UCSD-AML1 (cell line): ENCODE measurements around the gene RHOBTB1.
"Not testable (repeated sequence)": the region's sequence is repeated elsewhere in the genome, so short reads cannot be mapped to it uniquely, and the experiment has no call there.

Experiments
- DNase-seq: peaks from one replicate; lab custom pipeline; 2025; ENCODE audit not compliant: unreplicated experiment; lab: John Stamatoyannopoulos, UW

The RHOBTB1 gene

DNA sequence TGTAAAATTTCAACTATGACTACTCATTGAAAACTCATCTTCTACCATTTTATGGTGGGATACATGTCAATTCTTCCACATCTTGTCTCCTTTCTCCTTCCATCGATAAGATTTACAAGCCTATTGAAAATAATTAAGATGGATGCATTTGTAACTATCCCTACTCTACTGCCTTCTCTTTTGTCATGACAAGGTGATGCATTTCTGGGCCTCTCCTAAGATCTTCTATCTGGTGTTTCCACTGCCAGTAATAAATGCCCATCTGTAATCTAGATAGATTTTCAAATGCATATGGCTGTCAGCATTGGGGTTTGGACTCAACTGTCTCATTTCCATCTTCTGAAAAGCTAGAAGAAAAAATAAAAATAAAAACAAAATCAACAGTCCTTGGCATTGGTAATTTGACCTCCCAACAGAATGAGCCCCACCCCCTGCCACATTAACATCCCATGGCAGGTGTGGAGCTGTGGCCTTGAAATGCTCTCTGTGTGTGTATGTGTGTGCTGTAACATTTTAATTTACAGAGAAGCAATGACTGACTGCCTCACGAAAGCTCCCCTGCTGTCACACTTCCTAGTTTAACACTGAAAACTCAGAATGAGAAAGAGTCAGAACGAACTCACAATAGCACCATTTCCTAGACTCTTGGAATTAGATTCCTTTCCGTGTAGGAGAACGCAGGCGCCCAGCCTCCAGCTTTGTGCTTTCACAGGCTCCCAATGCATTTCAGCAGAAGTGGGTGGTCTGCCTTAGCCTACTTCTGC lies 74.2 kb downstream of the RHOBTB1 start:
- DNase-seq = no peak

DNA sequence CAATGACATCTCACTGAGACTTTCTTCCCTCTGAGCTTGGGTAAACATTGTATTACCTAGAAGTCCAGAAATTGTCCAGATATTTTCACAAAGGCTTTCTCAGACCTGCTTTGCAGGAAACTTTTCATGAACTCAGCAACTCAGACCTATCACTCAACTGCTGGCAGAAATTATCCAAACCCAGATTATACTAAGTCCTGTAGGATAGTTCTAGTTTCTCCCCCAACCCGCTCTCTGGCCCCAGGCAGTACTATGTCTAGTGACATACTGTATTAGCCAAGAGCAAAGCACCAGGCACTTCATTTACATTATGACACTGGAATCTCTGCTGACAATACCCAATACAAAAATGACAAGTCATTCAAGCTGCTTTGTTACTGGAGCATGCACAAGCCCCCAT lies 75.0 kb downstream of the RHOBTB1 start:
- DNase-seq = no peak

DNA sequence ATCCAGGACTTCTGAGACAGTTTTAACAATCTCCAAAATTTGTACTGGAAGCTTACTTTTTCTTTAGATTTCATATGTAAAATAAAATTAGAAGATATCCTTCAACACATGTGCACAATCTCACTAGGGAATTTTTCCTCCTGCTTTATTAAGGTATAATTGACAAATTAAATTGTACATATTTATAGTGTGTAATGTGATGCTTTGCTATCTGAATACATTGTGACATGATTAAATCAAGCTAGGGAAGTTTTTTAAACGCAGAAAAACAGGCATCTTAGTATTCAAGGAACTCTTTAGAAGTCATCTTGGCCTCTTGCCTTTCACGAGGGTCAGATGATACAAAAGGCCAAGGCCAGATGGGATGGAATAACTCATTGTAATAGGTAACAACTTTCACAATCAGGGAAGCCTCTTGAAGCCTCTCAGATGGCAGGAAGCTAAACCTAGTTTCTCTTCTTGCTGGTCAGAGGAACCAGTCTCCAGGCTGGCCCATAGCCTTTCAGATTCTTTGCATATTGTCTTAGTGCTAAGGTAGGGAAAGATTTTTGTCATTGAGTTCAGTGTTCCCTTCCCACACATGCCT lies 78.7 kb downstream of the RHOBTB1 start:
- no peak for DNase-seq

DNA sequence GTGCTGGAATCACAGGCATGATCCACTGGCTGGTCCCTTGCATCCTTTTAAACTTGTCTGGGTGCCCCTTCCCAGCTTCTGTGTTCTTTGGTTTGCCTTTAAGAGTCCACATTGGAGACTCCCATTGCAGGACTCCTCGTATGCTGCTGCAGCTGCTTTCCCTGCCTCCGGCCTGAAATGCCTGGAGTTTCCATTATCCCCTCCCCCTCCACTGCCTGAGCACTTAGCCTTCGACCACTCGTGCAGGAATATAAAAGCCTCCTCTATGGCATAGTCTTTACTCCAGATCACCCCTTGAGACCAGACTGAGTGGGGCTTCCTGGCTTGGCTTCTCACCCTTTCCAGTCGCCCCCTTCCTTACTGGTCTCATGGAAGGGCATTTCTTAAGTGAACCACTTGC lies 80.2 kb downstream of the RHOBTB1 start:
- DNase-seq = no peak

DNA sequence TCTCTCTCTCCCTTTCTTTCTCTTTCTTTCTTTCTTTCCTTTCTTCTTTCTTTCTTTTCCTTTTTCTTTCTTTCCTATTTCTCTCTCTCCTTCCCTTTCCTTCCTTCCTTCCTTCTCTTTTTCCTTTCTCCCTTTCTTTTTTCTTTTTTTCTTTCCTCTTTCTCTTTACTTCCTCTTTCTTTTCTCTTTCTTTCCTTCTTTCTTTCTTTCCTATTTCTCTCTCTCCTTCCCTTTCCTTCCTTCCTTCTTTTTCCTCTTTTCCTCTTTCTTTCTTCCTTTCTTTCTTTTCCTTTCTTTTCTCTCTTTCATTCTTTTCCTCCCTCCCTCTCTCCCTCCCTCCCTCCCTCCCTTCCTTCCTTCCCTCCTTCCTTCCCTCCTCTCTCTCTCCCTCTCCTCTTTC lies 81.5 kb downstream of the RHOBTB1 start:
- no peak for DNase-seq

DNA sequence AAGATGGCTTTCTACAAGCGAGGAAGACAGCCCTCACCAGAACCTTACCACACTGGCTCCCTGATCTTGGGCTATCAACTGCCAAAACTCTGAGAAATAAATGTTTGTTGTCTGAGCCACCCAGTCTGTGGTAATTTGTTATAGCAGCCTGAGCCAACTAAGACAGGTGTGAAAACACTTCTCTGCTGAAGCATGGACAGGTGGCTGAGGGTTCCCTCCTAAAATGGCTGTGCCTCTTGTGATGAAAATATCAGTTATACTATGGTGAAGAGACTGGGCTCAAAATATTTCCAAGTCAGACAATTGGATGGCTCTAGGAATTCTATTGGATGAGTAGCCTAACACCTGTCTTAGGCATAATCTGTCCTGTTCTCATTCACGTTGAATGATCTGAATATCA lies 87.6 kb downstream of the RHOBTB1 start:
- DNase-seq = no peak

DNA sequence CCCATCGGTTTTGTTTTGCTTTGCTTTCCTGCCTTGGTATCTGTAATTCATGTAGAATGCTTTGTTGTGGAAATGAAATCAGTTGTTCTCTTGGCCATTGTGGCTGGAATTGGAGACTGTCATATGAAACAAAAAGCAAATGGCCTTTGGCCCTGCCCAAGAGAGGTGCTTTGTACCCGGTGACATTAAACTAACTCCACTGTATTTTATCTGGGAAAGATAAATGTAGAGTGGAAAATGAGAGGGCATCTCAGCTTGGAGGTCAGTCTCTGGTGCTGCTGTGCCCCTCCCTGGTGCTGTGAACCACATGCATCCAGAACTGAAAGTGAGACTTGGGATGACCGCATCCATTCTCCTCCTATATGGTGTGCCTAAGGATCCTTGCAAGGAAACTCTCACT lies 90.3 kb downstream of the RHOBTB1 start:
- no peak for DNase-seq

DNA sequence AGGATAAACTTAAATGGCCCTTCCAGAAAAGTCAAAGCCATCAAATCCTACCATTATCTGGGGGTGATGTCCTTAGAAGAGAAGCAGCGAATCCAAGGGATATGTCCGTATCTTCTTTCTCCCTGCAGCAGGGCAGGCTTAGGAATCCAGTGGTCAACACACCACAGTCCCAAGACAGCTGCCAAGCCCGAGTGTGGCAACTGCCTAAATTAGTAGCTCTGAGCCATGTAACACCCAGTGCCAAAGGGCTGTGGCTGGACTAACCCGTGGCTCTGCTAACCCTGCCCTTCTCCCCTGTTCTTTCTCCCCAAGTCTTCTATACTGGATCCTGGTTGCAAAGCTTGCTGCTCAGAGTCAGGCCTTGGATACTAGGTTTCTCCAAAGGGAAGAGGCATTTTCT lies 90.9 kb downstream of the RHOBTB1 start:
- DNase-seq = no peak

DNA sequence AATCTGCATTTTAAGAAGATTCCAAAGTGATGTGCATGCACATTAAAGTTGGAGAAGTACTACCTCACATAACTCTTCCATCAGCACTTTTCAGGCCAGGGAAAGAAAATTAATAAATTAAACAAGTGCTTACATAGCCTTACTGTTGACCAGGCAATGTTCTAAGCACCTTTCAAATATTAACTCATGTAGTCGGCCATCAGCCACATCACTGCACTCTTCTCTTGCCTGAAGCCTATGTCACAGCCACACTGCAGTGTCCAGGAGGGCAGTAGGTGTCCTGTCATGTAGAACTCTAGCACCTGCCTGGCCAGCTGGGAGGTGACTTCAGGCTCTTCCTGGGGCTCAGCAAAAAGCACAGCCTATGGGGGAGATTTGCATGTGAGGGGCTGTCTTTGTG lies 94.2 kb downstream of the RHOBTB1 start:
- DNase-seq = no peak

DNA sequence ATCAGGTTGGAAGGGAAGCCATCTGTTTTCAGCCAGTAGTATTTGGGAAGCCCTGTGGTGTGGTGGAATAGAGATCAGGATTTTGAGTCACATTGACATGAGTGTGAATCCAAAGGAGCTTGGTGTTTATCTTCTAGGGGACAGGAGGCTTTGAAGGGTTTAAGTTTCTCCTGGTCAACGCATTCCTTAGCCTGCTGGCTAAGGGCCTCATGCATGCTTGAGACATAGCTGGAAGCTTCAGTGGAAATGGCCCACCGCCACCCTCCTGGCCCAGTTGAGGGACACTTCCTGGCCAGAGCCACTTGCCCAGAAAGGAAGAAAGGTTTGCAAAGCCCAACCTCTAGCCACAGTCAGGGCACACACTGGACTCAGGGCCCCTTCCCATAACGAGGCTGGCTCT lies 94.8 kb downstream of the RHOBTB1 start:
- DNase-seq = no peak

DNA sequence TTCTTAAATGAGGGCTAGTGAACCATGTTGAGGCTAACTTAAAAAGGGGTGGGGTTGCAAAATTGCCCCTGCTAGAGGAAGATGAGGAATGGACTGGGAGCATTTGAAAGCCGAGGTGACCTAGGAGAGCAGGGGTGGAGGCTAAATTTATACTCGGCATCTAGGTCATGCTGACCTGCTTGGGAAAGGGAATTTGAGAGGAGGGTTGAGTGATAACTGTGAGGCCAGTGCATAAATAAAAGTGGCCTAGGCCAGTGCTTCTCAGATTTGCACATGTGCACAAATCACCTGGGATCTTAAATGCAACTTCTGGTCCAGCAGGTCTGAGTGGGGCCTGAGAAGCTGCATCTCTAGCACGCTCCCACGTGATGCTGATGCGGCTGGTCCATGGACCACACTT lies 95.3 kb downstream of the RHOBTB1 start:
- no peak for DNase-seq

DNA sequence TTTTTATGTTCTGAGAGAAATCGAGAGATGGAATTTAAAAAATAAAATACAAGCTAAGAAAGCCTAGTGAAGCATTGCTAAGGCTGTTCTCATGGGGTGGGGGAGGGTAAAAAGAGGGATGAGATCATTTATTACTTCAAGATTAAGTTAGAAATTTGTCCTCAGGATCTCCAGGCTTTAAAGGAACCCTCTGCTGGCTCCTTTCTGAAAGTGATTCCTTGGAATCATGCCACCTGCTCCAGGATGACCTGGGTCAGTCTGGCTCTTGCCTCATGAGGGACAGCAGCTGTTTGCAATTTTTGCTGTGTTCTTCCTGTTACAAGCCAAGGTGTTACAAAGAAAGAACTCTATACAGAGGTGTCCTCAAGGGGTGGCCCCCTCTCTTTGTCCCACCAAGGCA lies 95.9 kb downstream of the RHOBTB1 start:
- no peak for DNase-seq

DNA sequence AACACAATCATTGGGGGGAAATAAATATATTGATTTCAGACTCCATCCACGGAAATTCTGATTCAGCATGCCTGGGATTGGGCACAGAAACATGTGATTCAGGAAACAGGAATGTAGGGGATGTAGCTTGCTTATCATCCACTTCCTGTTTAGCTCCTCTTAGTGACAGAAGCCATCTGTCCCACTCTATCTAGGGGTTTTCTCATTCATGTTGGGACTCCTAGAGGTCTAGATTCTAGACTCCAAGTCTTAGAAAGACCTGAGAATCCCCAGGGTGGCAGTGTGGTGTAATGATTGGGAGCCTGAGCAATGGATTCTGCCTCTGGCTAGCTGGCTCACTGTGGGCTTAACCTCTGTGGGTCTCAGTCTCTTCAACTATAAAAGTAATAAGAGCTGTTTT lies 97.8 kb downstream of the RHOBTB1 start:
- DNase-seq = no peak

DNA sequence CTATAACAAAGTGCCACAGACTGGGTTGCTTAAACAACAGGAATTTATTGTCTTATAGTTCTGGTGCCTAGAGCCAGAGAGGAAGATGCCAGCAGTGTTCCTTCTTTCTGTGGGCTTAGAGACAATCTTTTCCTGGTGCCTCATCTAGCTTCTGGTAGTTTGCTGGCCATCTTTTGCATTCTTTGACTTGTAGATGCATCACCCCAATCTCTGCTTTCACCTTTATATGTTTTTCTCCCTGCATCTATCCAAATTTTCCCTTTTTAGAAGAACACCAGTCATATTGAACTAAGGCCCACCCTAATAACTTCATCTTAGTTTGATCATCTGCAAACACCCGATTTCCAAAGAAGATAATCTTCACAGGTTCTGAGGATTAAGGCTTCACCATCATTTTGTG lies 98.9 kb downstream of the RHOBTB1 start:
- no peak for DNase-seq

DNA sequence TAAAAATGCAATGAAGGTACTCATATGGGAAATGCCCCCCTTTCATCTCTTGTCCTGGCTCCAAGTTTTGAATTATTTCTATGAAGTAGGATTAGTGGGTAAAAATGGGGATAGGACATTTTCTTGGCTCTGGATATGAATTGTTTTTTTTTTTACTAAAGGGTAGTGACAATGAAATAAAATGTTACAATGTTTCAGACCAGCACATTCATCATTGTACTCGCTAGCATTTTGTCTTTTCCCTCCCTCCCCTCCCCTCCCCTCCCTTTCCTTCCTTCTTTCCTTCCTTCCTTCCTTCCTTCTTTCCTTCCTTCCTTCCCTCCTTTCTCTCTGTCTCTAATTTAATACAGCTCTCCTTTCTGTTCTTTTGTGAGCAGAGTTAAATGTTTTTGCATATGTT lies 101.3 kb downstream of the RHOBTB1 start:
- no peak for DNase-seq

DNA sequence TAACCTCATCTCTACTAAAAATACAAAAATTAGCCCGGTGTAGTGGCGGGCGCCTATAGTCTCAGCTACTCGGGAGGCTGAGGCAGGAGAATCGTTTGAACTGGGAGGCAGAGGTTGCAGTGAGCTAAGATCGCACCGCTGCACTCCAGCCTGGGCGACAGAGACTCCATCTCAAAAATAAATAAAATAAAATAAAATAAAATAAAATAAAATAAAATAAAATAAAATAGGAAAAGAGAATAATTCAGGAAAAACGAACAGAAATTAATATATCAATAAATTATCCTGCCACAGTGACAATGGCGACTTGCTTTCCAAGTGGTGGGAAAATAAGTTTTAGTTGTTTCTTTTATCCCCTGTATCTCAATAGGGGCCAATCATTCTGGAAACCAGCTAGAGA lies 102.8 kb downstream of the RHOBTB1 start:
- DNase-seq = not testable (repeated sequence)

DNA sequence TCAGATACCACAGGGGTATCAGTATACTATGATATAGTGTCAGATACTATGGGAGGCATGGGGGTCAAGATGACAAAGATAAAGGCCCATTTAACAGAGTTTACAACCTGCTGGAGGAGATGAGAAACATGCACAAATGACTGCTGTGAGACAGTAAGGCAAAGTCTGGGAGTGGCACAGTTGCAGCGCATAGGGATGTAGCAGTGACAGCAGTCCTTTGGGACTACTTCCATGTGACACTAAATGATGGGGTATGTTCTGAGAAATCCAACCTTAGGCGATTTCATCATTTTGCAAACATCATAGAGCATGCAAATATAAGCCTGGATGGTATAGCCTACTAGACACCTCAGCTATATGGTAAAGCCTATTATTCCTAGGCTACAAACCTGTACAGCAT lies 108.9 kb downstream of the RHOBTB1 start:
- no peak for DNase-seq

DNA sequence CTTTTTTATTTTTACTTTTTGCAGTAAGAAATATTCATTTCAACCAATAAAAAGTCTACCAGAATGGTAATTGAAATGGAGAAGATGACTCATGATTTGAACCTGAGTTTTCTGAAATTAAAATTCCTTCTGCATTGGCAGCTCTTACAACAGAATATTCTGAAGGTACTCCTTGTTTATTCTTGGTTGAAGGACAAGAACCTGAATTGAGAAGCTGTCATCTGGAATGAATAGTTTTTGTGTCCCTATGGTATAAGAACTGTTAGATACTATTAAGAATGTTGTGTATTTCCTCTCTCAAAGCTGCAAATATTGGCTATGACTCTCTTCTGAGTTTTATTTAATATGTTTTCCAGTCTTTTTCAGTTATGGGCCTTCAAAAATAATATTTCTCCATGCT lies 109.6 kb downstream of the RHOBTB1 start:
- no peak for DNase-seq

DNA sequence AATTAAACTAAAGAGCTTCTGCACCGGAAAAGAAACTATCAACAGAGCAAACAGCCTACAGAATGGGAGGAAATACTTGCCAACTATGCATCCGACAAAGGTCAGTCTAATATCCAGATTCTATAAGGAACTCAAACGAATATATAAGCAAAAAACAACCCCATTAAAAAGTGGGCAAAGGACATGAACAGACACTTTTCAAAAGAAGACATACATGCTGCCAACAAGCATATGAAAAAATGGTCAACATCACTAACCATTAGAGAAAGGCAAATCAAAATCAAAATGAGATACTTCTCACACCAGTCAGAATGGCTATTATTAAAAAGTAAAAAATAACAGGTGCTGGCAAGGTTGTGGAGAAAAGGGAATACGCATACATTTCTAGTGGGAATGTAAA lies 111.8 kb downstream of the RHOBTB1 start:
- DNase-seq = not testable (repeated sequence)

DNA sequence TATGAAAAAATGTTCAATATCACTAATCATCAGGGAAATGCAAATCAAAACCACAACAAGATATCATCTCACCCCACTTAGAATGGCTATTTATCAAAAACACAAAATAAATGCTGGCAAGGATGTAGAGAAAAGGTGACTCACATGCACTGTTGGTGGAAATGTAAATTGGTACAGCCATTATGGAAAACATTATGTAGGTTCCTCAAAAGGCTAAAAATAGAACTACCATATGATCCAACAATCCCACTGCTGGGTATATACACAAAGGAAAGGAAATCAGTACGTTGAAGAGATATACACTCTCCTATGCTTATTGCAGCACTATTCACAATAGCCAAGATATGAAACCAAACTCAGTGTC lies 115.5 kb downstream of the RHOBTB1 start:
- no peak for DNase-seq

DNA sequence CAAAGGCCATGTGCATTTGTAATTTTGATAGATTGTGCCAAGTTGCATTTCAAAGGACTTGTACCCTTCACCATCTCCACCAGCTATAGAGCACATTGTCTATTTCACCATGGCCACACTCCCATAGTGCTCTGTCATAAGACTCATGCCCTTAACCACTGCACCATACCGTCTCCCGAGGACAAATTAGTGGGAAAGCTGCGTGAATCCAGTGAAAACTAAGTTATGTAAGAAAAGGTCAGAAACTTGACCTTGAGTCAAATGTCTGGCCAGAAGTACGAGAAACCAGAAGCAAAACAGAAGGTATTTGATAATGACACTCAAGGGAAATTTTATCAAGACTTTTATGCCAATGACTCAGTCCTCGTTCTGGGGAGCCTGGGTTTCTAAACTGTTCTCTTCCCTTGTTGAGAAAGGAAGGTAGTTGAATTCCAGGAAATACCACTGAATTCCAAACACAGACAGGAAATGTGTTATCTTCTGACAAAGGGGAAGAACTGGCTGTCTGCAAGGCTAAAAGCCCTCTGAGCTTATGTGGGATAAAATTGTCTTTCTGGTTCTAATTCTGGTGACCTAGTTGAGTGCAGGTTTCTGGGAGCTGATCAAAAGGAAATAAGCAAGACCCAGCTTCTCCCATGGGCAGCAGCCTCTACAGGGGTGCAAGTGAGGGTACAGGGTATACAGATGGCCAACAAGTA lies 116.0 kb downstream of the RHOBTB1 start:
- peak; percentile 11 for DNase-seq

DNA sequence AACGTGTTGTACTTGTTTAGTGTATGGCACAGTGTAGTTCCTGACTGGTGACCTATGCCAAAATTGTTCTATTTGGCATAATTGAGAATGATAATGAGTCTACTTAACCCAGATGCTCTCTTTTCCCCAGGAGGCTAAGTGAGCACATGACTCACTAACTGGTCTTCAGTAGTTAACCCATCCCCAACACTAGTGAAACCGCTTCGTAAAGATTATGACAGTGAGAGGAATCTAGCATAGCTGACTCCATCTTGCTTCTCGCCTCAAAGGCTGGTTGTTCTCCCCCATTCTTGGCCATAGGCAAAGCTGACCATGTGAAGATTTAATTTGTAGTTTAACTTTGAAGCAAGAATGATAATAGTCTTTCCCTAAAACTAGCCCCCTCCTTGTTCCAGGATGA lies 118.5 kb downstream of the RHOBTB1 start:
- DNase-seq = no peak

DNA sequence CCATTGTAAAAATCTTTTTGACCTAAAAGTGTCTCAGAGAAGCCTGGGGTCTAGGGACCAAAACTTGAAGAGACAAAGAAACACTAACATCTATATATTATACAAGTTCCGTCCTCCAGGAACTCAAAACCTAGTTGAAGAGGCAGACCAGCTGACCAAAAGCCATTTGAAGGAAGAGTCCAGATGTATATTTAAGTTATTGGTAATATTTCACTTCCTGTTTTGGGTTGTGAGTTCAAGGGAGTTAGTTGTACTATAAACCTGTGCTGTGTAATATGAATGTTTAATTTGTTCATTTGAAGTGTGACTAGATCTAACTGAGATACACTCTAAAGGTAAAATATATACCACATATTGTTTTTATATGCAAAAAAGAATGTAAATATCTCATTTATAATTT lies 120.7 kb downstream of the RHOBTB1 start:
- no peak for DNase-seq
